Hematopoietic multipotent progenitor cell treated with erythropoietin and hydrocortisone succinate and interleukin-3 and kit ligand, for 15 days (in vitro differentiated cells): ENCODE measurements around the gene WBP11.
"Not testable (repeated sequence)": the region's sequence is repeated elsewhere in the genome, so short reads cannot be mapped to it uniquely, and the experiment has no call there.

Experiments
- DNase-seq: peaks from one replicate; pipeline ENCODE4 v3.0.0-alpha.2; 2015; ENCODE audit warnings: low spot score

WBP11 gene

DNA sequence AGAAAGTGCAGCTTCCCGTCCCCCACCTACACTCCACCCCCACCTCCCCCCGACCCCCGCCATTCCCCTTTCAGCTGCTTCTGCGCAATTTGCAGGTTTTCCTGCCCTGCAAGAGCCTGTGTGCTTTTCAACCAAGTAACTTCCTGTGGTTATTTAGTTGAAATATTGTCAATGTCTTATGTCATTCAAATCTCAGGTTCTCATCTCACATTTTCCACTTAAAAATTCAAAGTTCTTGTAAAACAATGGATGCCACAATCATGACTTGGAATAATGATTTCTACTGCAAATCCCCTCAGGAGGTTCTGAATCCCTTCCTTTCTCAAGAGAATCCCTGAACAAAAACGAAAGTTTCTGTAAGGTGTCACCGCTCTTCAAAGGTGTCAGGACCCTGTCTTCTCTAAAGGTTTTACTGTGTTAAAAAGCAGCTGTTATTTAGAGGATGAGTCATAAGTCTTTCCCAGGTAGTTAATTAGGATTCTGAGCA, 31.6 kb downstream of the WBP11 start:
- peak; percentile 19 for DNase-seq

DNA sequence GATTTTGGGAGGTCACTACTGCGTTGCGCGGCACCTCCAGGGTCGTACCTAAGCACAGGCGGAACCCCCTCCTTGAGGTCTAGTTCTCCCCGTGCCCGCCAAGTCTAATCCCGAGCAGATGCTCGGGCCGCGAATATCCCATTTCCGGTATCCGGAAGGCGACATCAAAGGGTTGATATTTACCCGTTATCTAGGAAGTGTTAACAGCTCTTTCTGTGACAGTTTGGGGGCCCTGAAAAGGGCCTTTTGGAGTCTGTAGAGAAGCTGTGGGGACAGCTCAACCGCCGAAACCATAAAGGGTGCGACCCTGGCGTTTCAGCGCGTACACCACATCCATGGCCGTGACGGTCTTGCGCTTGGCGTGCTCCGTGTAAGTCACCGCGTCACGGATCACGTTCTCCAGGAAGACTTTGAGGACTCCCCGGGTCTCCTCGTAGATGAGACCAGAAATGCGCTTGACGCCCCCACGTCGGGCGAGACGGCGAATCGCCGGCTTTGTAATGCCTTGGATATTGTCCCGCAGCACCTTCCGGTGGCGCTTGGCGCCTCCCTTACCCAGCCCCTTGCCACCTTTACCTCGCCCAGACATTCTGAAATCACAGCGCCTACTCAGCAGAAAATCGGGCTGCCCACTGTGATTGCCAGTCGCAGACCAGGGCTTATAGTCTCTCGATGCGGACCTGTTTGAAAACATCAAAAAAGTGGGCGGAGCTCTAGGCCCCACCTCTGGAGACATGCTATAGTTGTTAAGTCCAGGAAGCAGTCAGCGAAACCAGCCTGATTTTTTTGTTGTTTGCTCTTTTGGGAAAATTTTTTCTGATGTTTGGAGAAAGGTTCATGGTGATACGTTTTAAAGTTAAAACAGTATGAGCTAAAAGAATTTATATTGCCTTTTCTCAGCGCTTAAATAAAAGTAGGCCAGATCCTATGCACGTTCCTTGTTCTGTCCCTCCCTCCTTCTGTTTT, 32.5 kb downstream of the WBP11 start:
- peak; percentile 88 for DNase-seq

DNA sequence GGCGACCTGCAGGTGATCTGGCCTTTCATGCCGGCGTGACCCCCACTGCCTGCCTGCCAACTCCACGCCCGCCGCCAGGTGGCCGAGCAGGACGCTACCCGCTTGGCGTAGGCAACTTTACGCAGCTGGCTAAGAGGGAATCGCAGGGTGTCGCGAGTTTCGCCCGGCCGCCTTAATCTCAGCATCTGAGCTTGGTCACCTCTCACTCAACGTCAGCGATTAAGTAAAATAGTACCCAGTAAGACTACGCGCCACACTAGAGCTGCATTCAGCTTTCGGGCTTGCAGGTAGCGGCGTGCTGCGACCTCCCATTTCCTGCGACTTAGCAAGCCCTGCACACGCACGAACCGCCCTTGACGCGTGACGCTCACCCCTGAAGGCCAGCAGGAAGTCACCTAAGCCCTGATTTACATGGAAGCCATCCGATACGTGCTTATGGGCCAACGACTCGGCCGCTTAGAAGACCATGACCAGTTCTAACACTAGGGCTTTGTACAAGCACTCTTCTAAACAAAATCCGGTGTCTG, 33.2 kb downstream of the WBP11 start:
- DNase-seq = peak; percentile 77

DNA sequence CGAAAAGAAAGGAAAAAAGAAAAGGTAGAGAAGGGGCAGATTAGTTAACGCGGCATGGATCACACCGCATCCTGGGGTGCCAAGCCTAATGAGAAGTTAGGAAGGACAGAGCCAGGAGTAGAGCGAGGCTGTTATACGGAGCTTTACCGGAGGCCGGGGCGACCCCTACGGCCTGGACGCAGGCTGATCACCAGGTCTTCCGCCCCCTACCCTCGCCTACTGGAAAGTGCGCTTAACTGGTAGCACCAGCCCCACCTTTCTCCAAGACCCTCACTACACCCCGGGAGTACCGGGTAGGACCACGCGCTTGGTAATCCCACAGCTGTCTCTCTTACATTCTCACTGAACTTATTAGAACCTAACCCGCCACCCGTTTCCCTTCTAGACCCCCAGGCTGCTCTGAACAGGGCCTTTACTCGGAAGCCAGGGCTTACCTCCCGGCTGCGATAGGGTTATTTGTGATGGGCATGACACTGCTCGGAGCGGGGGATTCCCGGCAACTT, 33.8 kb downstream of the WBP11 start:
- no peak for DNase-seq

DNA sequence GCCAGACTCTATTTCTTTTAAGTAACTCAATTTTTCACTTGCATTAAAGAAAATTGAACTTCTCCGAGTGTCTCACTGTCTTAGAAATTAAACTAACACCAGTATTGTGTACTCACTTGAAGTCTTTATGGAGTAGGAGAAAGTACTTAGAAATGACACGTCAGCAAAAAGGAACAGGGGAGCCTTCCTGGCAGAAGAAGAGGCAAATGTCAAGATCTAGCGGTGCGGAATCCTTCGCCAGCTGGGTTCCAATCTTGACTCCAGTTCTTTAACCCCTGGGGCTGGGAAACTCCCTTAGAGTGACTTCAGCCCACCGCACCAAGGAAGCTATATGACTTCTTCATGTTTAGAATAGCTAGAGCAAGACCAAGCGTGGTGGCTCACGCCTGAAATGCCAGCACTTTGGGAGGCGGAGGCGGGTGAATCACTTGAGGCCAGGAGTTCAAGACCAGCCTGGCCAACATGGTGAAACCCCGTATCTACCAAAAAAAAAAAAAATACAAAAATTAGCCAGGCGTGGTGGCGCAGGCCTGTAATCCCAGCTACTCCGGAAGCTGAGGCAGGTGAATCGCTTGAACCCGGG, 34.4 kb downstream of the WBP11 start:
- no peak for DNase-seq

DNA sequence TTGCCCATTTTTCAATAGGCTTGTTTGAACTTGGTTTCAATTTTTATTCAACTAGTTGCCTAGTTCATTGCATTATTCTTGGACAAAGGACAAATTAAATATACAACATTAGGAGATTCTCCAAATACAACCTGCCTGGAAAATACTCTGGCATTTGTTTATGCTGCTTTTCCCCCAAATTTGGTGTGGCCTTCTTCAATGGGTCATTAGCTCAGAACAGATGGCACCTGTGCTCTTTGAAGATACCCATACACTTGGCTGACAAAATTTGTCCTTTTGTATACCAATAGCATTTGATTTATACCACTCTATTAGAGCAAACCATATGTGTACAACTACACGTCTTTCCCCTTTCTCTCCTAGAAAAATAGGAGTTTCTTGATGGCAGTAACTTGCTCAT, 35.7 kb downstream of the WBP11 start:
- DNase-seq = no peak

DNA sequence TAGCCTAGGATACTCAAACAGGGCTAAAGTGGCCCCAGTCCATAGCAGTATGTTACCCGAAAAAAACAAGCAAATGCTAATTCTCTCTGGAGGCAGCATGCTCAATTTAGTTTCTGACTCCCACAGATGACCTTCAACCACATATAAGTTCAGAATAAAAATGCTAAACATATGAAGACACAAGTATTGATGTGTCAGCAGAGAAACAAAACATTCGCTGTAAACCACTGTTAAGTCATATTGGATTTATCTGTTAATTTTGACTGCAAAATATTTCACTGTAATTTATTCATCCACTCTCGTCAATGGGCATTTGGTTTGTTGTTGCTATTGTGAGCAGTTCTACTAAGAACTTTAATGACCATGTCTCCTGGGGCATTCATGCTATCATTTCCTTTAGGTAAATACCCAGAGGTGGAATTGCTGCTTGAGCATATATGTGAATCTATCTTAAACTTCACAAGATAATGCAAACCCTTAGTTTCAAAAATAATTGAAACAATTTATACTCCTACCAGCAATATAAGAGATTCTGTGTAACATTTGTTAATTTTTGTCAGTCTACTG, 36.5 kb downstream of the WBP11 start:
- no peak for DNase-seq

DNA sequence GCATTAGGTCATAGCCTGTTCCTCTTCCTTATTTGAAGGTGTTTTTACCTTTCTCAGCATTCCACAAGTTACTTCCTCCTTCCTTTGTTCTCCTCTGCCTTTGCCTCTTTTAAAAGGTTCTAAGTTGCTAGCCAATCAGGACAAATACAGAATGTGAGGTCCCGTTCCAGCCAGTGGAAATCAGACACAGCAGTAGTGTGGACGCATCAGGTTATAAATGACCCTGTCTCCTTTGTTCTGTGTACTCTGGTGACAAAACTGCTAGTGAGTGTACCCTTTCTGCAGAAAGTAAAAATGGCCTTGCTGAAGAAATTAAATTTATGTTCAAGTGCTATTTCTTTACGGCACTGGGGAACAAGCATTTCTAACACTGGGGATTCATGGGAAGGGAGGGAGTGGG, 37.3 kb downstream of the WBP11 start:
- not testable (repeated sequence) for DNase-seq

DNA sequence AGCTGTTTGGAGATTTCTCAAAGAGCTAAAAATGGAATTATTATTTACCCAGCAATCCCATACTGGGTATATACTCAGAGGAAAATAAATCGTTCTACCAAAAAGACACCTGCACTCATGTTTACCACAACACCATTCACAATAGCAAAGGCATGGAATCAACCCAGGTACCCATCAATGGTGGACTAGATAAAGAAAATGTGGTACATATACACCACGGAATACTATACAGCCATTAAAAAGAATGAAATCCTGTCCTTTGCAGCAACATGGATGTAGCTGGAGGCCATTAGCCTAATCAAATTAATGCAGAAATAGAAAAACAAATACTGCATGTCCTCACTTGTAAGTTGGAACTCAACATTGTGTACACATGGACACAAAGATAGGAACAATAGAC, 37.9 kb downstream of the WBP11 start:
- no peak for DNase-seq

DNA sequence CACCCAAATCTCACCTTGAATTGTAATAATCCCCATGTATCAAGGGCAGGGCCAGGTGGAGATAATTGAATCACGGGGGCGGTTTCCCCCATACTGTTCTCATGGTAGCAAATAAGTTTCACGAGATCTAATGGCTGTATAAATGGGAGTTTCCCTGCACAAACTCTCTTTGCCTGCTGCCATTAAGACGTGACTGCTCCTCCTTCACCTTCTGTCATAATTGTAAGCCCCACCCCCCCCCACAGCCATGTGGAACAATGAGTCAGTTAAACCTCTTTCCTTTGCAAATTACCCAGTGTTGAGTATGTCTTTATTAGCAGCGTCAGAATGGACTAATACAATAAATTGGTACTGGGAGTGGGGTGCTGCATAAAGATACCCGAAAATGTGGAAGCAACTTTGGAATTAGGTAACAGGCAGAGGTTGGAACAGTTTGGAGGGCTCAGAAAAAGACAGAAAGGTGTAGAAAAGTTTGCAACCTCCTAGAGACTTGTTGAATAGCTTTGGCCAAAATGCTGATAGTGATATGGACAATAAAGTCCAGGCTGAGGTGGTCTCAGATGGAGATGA, 43.5 kb downstream of the WBP11 start:
- not testable (repeated sequence) for DNase-seq

DNA sequence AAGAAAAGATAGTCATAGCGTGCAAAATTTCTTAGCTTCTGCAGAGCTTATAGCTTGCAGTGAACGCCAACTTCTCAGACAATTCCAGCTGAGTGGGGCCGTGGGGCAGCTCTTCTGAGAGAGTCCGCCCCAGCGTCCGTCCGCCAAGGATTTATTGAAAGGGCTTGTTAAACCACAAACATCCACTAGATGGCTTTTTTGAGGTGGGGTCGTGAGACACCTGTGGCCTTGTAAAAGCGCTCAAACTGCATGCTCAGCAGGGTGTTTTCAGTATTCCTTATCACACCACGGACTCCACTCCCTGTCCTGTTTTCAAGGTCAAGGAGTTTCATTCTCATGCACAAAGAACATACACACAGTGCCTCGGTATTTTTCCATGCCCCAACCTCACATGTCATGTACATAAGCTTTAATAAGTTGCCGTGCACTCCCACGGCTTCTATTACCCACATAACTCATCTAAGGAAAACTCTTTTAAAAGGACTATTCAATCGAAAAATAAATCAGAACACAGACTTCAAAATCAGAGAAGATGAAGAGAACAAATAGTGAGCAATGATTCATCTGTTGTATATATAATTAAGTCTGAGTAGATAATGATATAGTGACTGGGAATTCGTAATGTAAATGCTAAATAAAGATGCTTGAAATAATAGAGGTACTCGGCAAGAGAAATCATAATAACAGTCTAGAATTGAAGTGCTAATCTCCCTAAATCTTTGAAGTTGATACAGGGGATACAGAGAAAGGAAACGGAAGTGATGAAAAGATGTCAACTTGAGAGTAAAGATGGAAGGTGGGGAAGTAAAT, 46.7 kb downstream of the WBP11 start:
- DNase-seq = no peak

DNA sequence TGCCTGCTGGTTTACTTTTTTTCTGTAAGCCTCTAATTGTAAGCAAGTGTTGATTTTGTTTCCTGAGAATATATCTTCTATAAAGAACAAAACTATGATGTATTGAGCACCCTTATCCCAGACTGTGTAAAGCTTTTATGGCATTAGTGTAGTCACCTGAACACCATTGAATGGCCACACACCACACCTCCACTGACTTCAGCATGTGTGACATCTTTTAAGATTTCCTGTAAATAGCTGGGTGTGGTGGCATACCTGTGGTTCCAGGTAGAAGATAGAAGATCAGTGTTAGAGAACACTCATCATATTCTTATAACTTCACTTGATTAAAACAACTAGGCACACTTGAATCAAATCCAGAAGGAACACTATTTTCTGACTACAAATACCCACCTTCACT, 51.3 kb downstream of the WBP11 start:
- no peak for DNase-seq

DNA sequence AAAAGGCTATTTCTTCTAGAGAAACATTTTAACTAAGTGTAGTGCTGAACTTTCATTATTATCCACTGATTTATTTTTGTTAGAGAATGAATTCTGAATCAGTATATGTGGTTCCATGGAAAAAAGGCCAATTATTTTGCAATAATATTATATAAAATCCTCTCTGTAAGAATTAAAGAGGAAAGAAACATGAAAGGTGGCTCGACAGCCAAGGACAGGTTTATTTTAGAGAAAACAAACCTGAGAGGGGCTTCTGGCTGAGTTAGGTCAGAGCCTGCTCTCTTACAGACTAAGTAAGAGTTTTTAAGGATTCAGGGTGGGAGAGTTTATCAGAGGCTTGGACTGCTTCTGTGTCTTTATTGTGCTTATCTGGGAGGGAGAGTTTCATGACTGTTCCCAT, 60.2 kb downstream of the WBP11 start:
- DNase-seq = no peak

DNA sequence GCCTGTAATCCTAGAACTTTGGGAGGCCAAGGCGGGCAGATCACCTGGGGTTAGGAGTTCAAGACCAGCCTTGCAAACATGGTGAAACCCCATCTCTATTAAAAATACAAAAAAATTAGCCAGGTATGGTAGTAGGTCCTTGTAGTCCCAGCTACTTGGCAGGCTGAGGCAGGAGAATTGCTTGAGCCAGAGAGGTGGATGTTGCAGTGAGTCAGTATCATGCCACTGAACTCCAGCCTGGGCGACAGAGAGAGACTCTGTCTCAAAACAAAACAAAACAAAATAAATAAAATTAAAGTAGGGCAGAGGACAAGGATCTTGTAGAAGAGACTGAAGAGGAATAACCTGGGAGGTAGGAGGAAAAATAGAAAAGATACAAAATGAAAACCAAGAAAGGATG, 61.3 kb downstream of the WBP11 start:
- DNase-seq = no peak

DNA sequence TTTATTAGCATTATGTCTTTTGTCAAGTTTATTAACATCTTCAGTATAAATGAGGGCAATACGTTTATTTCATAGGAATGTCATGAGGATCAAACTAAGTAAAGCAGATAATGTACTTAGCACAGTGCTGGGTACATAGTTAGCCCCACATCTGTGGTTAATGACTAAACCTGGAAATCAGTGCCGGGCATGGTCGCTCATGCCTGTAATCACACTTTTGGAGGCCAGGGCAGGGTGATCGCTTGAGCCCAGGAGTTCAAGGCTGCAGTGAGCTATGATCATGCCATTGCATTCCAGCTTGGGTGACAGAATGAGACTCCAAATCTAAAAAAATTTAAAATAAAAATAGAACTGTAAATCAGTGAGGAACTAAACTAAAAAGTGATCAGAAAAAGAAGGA, 62.1 kb downstream of the WBP11 start:
- DNase-seq = no peak

DNA sequence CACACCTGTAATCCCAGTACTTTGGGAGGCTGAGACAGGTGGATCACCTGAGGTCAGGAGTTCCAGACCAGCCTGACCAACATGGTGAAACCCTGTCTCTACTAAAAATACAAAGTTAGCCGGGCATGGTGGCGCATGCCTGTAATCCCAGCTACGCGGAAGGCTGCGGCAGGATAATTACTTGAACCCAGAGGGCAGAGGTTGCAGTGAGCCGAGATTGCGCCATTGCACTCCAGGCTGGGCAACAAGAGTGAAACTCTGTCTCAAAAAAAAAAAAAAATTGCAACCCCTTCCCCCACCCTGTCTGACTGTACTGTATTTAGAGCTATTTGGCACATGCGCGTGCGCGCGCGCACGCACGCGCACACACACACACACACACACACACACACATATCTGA, 66.8 kb downstream of the WBP11 start:
- not testable (repeated sequence) for DNase-seq
